Thyroid gland (tissue), 4 donors: Measurements from ENCODE around the gene EGFR.

Experiments used
- CTCF ChIP-seq, 6 experiments: fragments of 200-600 bp in 3 of 6; fragments of 450-650 bp in 3 of 6; sonication (generic) in 3 of 6; IDR thresholded peaks; one replicate each; pipeline ENCODE4 v1.5.1; 2016 to 2019; ENCODE audit warnings: antibody characterized with exemption in 6 of 6, mild to moderate bottlenecking in 2 of 6, inconsistent platforms in 1 of 6, moderate library complexity in 1 of 6
- POLR2A ChIP-seq, 2 donors: fragments of 450-650 bp; IDR thresholded peaks; one replicate each; pipeline ENCODE4 v1.6.1; 2017; ENCODE audit warnings: antibody characterized with exemption in 2 of 2, mild to moderate bottlenecking in 2 of 2, moderate library complexity in 1 of 2

GRCh38 chr7:55258631-55259030, 239.8 kb downstream of the EGFR start:
- no peak for TF ChIP-seq CTCF (IDR thresholded peaks at IDR 0.05)
- TF ChIP-seq POLR2A (IDR thresholded peaks at IDR 0.05), result no peak
